Tibial artery (tissue), 4 donors: ENCODE data around the gene AHDC1.

Experiments
- DNase-seq, 2 donors: peaks; one replicate each; pipeline ENCODE4 v3.0.0-alpha.2; 2019
- H3K27ac ChIP-seq, 2 donors: fragments of 200-600 bp; sonication (generic) in 1 of 2; 1 replicate in 1 of 2; 2 replicates in 1 of 2; pipeline ENCODE4 v1.5.1; 2018 to 2019; ENCODE audit warnings: mild to moderate bottlenecking in 1 of 2
- H3K27me3 ChIP-seq, 2 donors: fragments of 200-600 bp; sonication (generic) in 1 of 2; one replicate each; pipeline versions ENCODE4 v1.5.1 to v1.6.0; 2016 to 2019
- H3K36me3 ChIP-seq, 3 donors: fragments of 200-600 bp; sonication (generic) in 2 of 3; one replicate each; pipeline ENCODE4 v1.5.1; 2016 to 2019; ENCODE audit warnings: mild to moderate bottlenecking in 2 of 3
- H3K4me1 ChIP-seq, 4 donors: fragments of 200-600 bp; sonication (generic) in 2 of 4; 1 replicate in 3 of 4; 2 replicates in 1 of 4; pipeline ENCODE4 v1.5.1; 2016 to 2019
- H3K4me3 ChIP-seq, 2 donors: fragments of 200-600 bp; sonication (generic) in 1 of 2; 1 replicate in 1 of 2; 2 replicates in 1 of 2; pipeline ENCODE4 v1.5.1; 2018 to 2019; ENCODE audit warnings: mild to moderate bottlenecking in 2 of 2
- H3K9me3 ChIP-seq, 3 donors: fragments of 200-600 bp; sonication (generic) in 1 of 3; one replicate each; pipeline ENCODE4 v1.5.1; 2016 to 2019
- intact Hi-C: fragments of 100-400 bp; cut with DNase I; formaldehyde crosslinking; loops from one replicate; pipeline ENCODE4 v1.15.0; 2023; ENCODE audit warnings: low total_unique reads
- TF ChIP-seq, protein P1 (sequence below), 2 experiments: fragments of 200-600 bp in 1 of 2; fragments of 450-650 bp in 1 of 2; IDR thresholded peaks; one replicate each; pipeline ENCODE4 v1.5.1; 2017 to 2019; ENCODE audit warnings: antibody characterized with exemption in 2 of 2, mild to moderate bottlenecking in 1 of 2, moderate library complexity in 1 of 2

Gene AHDC1

GRCh38 chr1:27649306-27649635 is 45.3 kb upstream of the AHDC1 start:
- no peak overlapping the region for H3K27ac ChIP-seq
- no peaks in the 10 kb centered on the region for H3K36me3 ChIP-seq
- H3K4me1 ChIP-seq, result peaks cover 0 to 17% (median 7%) of the 10 kb centered on the region in 4 donors
- intact Hi-C loops, result no loop called here
- no peak overlapping the region for H3K4me3 ChIP-seq
- no peak for DNase-seq
- H3K27me3 ChIP-seq, result no peaks in the 10 kb centered on the region
- H3K9me3 ChIP-seq, result no peaks in the 10 kb centered on the region
- TF ChIP-seq, protein P1, sequence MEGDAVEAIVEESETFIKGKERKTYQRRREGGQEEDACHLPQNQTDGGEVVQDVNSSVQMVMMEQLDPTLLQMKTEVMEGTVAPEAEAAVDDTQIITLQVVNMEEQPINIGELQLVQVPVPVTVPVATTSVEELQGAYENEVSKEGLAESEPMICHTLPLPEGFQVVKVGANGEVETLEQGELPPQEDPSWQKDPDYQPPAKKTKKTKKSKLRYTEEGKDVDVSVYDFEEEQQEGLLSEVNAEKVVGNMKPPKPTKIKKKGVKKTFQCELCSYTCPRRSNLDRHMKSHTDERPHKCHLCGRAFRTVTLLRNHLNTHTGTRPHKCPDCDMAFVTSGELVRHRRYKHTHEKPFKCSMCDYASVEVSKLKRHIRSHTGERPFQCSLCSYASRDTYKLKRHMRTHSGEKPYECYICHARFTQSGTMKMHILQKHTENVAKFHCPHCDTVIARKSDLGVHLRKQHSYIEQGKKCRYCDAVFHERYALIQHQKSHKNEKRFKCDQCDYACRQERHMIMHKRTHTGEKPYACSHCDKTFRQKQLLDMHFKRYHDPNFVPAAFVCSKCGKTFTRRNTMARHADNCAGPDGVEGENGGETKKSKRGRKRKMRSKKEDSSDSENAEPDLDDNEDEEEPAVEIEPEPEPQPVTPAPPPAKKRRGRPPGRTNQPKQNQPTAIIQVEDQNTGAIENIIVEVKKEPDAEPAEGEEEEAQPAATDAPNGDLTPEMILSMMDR (IDR thresholded peaks at IDR 0.05), result no peak

- TF ChIP-seq, protein P1 (IDR thresholded peaks at IDR 0.05), result no peak
- intact Hi-C loops, result no loop called here
- Histone ChIP-seq H3K4me1 (peaks cover 0 to 21% (median 7%) of the 10 kb centered on the region in 4 donors), H3K9me3 (no peaks in the 10 kb centered on the region), H3K27ac (no peak overlapping the region), H3K4me3 (no peak overlapping the region), H3K27me3 (no peaks in the 10 kb centered on the region), H3K36me3 (no peaks in the 10 kb centered on the region)
- DNase-seq, result no peak
Observed at GRCh38 chr1:27648602-27649305, 44.8 kb upstream of the AHDC1 start.

GRCh38 chr1:27647328-27647727 is 43.4 kb upstream of the AHDC1 start:
- Histone ChIP-seq H3K4me1 (peaks cover 0 to 24% (median 7%) of the 10 kb centered on the region in 4 donors), H3K27me3 (no peaks in the 10 kb centered on the region), H3K4me3 (no peak overlapping the region), H3K27ac (no peak overlapping the region), H3K36me3 (no peaks in the 10 kb centered on the region), H3K9me3 (no peaks in the 10 kb centered on the region)
- TF ChIP-seq, protein P1 (IDR thresholded peaks at IDR 0.05), result no peak
- DNase-seq, result no peak
- intact Hi-C loops, result loop anchor here (2.0 kb wide), 1 partner anchor 15 kb away; no protein-coding TSS in a partner anchor

- Histone ChIP-seq H3K4me3 (no peak overlapping the region), H3K27ac (no peak overlapping the region), H3K4me1 (peaks cover 0 to 24% (median 7%) of the 10 kb centered on the region in 4 donors), H3K27me3 (no peaks in the 10 kb centered on the region), H3K9me3 (no peaks in the 10 kb centered on the region), H3K36me3 (no peaks in the 10 kb centered on the region)
- TF ChIP-seq, protein P1 (IDR thresholded peaks at IDR 0.05), result no peak
- intact Hi-C loops, result loop anchor here (2.0 kb wide), 1 partner anchor 16 kb away; no protein-coding TSS in a partner anchor
- no peak for DNase-seq
Observed at GRCh38 chr1:27646676-27647075, 42.7 kb upstream of the AHDC1 start.

DNA sequence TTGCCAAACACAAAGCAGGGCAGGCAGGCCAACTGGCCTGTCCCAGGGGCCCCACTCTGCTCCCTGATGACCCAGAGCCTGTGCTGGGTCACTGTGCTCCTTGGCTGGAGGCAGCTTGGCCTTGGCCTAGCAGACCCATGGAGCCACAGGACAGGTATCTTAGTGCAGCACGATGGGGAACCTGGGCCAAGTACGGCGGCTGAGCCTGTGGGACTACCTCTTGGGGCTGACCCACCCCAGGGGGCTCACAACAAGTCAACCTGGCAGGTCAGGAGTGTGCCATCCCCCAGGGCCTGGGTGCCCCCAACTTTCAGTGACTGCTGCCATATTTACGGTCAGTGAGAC is 41.1 kb upstream of the AHDC1 start:
- peaks cover 0 to 19% (median 7%) of the 10 kb centered on the region in 4 donors for H3K4me1 ChIP-seq
- no peak for DNase-seq

More for the DNA sequence above, 41.1 kb upstream of the AHDC1 start:
- TF ChIP-seq, protein P1 (IDR thresholded peaks at IDR 0.05), result no peak
- H3K4me3 ChIP-seq, result no peak overlapping the region
- H3K9me3 ChIP-seq, result no peaks in the 10 kb centered on the region
- H3K27me3 ChIP-seq, result no peaks in the 10 kb centered on the region
- H3K36me3 ChIP-seq, result no peaks in the 10 kb centered on the region
- intact Hi-C loops, result no loop called here
- H3K27ac ChIP-seq, result no peak overlapping the region
